Measurements from ENCODE around the gene BCAS3. TPM values are rescaled to one million over a fixed set of nuclear protein-coding genes. Genes with fewer than 3 reads are reported as not detected.

The BCAS3 gene
- total RNA-seq, 1 experiment from 2014 or later: 14.4 TPM

DNA sequence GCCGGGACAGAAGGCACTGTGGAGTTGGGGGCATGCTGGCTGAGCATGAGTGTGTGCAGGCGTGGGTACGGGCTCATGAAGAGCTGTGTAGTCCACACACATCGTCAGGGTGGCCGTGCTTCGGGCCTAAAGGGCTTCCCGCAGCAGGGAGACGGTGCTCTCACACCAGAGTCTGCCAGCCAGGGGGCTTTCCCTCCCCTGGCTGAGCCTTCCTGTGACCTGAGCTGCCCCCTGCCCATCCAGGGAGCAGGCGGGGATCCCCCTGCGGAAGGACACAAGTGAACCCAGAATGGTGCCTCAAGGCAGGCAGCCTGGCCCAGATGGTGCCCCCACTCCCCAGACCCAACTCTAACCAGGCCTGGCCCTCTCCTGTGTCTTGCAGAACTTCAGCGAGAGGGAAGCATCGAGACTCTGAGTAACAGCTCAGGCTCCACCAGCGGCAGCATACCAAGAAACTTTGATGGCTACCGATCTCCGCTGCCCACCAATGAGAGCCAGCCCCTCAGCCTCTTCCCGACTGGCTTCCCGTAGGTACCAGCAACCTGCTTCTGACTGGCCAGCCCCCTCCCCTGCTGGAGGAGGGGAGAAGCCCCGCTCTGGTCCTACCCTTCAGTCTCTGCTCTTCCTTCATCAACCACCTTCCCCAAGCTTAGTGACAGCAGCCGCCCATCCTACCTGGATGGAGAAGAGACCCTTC lies 714.1 kb downstream of the BCAS3 start:
- H3K36me3 ChIP-seq (ENCODE audit: insufficient read depth, low read length, poor library complexity, severe bottlenecking): no peaks in the 10 kb centered on the region
- no peaks in the 10 kb centered on the region for H3K4me1 ChIP-seq (ENCODE audit: insufficient read depth, low read length, poor library complexity, severe bottlenecking)
- no peaks in the 10 kb centered on the region for H3K9me3 ChIP-seq (ENCODE audit: low read depth, low read length, poor library complexity, severe bottlenecking)
- TF ChIP-seq, protein P1, sequence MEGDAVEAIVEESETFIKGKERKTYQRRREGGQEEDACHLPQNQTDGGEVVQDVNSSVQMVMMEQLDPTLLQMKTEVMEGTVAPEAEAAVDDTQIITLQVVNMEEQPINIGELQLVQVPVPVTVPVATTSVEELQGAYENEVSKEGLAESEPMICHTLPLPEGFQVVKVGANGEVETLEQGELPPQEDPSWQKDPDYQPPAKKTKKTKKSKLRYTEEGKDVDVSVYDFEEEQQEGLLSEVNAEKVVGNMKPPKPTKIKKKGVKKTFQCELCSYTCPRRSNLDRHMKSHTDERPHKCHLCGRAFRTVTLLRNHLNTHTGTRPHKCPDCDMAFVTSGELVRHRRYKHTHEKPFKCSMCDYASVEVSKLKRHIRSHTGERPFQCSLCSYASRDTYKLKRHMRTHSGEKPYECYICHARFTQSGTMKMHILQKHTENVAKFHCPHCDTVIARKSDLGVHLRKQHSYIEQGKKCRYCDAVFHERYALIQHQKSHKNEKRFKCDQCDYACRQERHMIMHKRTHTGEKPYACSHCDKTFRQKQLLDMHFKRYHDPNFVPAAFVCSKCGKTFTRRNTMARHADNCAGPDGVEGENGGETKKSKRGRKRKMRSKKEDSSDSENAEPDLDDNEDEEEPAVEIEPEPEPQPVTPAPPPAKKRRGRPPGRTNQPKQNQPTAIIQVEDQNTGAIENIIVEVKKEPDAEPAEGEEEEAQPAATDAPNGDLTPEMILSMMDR (conservative IDR thresholded peaks at IDR 0.05; ENCODE audit: low read depth, low read length): no peak
- TF ChIP-seq EZH2 (IDR thresholded peaks at IDR 0.05; ENCODE audit: borderline replicate concordance, low read depth, low read length, poor library complexity, severe bottlenecking): no peak
- no peak overlapping the region for H3K27ac ChIP-seq (ENCODE audit: low read depth, low read length, poor library complexity, severe bottlenecking)
- DNase-seq (ENCODE audit: low spot score): no peak
- POLR2A ChIA-PET (ENCODE audit: low non-redundant PET): no interaction called here
- intact Hi-C loops (cut with micrococcal nuclease; ENCODE audit: unreplicated experiment): loop anchor here (5.0 kb wide), 1 partner anchor 669 kb away; no protein-coding TSS in a partner anchor
- H3K27me3 ChIP-seq (replicated peaks; ENCODE audit: insufficient read depth, low read depth, low read length, poor library complexity): peaks cover 23% of the 10 kb centered on the region
- BruUV-seq (replicated peaks): no TSS peak
- CTCF ChIA-PET: interaction anchor here (0.7 kb wide), 1 partner anchor 665 kb away, joined by 3 read pairs; no protein-coding TSS in a partner anchor
- no peak overlapping the region for H3K4me3 ChIP-seq (ENCODE audit: low read depth, low read length, poor library complexity, severe bottlenecking)

DNA sequence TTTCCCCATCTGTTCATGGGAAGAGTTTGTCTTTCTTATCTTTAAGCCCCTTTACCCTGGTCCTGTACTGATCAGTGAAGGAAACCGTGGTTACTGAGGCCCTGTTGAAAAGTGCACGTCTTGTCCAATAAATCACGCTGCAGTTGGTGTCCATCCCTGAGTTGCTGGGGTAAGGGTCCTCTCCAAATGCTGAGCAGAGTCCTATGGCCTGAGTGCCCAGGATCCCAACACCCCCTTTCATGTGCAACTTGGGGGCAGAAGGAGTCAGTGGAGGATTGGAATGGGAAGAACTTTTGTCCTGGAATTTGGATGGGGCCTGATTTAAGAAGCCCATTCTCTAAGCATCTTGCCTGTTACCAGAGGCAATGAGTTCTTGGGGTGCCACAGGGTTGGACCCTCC lies 715.0 kb downstream of the BCAS3 start:
- TF ChIP-seq EZH2 (IDR thresholded peaks at IDR 0.05; ENCODE audit: borderline replicate concordance, low read depth, low read length, poor library complexity, severe bottlenecking): no peak
- TF ChIP-seq, protein P1 (conservative IDR thresholded peaks at IDR 0.05; ENCODE audit: low read depth, low read length): no peak
- Histone ChIP-seq H3K4me3 (ENCODE audit: low read depth, low read length, poor library complexity, severe bottlenecking) (no peak overlapping the region), H3K36me3 (ENCODE audit: insufficient read depth, low read length, poor library complexity, severe bottlenecking) (no peaks in the 10 kb centered on the region), H3K27ac (ENCODE audit: low read depth, low read length, poor library complexity, severe bottlenecking) (no peak overlapping the region), H3K9me3 (ENCODE audit: low read depth, low read length, poor library complexity, severe bottlenecking) (no peaks in the 10 kb centered on the region), H3K27me3 (replicated peaks; ENCODE audit: insufficient read depth, low read depth, low read length, poor library complexity) (peaks cover 32% of the 10 kb centered on the region), H3K4me1 (ENCODE audit: insufficient read depth, low read length, poor library complexity, severe bottlenecking) (peaks cover 4% of the 10 kb centered on the region)
- ChIA-PET CTCF (no interaction called here), POLR2A (ENCODE audit: low non-redundant PET) (no interaction called here)
- intact Hi-C loops (cut with micrococcal nuclease; ENCODE audit: unreplicated experiment): loop anchor here (5.0 kb wide), 1 partner anchor 670 kb away; no protein-coding TSS in a partner anchor
- DNase-seq (ENCODE audit: low spot score): no peak
- BruUV-seq (replicated peaks): no TSS peak

DNA sequence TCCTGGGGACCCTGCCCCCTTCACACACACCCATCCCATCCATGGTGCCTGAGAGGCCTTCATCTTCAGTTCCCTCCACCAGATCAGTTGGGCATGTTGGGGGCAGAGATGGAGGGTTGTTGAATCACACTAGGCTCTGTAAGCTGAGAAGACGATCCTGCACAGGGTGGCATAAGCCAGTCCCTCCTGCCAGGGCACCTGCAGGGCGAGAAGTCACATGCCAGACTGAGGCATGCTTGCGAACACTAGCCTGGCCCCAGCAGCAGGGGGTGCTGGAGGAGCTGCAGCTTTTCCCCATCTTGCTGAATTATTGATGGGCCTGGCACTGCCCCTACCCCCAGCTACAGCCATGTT lies 715.9 kb downstream of the BCAS3 start:
- ChIA-PET CTCF (no interaction called here), POLR2A (ENCODE audit: low non-redundant PET) (no interaction called here)
- no peaks in the 10 kb centered on the region for H3K36me3 ChIP-seq (ENCODE audit: insufficient read depth, low read length, poor library complexity, severe bottlenecking)
- DNase-seq (ENCODE audit: low spot score): no peak
- H3K4me3 ChIP-seq (ENCODE audit: low read depth, low read length, poor library complexity, severe bottlenecking): no peak overlapping the region
- H3K9me3 ChIP-seq (ENCODE audit: low read depth, low read length, poor library complexity, severe bottlenecking): no peaks in the 10 kb centered on the region
- TF ChIP-seq, protein P1 (conservative IDR thresholded peaks at IDR 0.05; ENCODE audit: low read depth, low read length): peak; percentile 28; the same call in 1 of the 2 replicates
- no peak for TF ChIP-seq EZH2 (IDR thresholded peaks at IDR 0.05; ENCODE audit: borderline replicate concordance, low read depth, low read length, poor library complexity, severe bottlenecking)
- H3K27me3 ChIP-seq (replicated peaks; ENCODE audit: insufficient read depth, low read depth, low read length, poor library complexity): peaks cover 41% of the 10 kb centered on the region
- intact Hi-C loops (cut with micrococcal nuclease; ENCODE audit: unreplicated experiment): loop anchor here (5.0 kb wide), 1 partner anchor 671 kb away; no protein-coding TSS in a partner anchor
- no peak overlapping the region for H3K27ac ChIP-seq (ENCODE audit: low read depth, low read length, poor library complexity, severe bottlenecking)
- peaks cover 11% of the 10 kb centered on the region for H3K4me1 ChIP-seq (ENCODE audit: insufficient read depth, low read length, poor library complexity, severe bottlenecking)
- BruUV-seq (replicated peaks): no TSS peak

Data from A673 (cell line).